C4-2B (cell line): Measurements from ENCODE around the gene RPP30.

Experiments
- ZFX ChIP-seq: fragments of 450-650 bp; IDR thresholded peaks from 2 replicates; pipeline ENCODE4 v1.6.1; 2017
- TF ChIP-seq, protein P1 (sequence below): fragments of 450-650 bp; conservative IDR thresholded peaks from 2 replicates; pipeline ENCODE4 v1.5.1; 2017; ENCODE audit warnings: mild to moderate bottlenecking

- TF ChIP-seq, protein P1, sequence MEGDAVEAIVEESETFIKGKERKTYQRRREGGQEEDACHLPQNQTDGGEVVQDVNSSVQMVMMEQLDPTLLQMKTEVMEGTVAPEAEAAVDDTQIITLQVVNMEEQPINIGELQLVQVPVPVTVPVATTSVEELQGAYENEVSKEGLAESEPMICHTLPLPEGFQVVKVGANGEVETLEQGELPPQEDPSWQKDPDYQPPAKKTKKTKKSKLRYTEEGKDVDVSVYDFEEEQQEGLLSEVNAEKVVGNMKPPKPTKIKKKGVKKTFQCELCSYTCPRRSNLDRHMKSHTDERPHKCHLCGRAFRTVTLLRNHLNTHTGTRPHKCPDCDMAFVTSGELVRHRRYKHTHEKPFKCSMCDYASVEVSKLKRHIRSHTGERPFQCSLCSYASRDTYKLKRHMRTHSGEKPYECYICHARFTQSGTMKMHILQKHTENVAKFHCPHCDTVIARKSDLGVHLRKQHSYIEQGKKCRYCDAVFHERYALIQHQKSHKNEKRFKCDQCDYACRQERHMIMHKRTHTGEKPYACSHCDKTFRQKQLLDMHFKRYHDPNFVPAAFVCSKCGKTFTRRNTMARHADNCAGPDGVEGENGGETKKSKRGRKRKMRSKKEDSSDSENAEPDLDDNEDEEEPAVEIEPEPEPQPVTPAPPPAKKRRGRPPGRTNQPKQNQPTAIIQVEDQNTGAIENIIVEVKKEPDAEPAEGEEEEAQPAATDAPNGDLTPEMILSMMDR = no peak
- TF ChIP-seq ZFX = no peak
Measured at GRCh38 chr10:90856261-90856660, 15.5 kb upstream of the RPP30 start.
